Rectal smooth muscle tissue (tissue), 1 donor: Measurements from ENCODE around the gene HSP90AA1.
"Not testable (repeated sequence)": the region's sequence is repeated elsewhere in the genome, so short reads cannot be mapped to it uniquely, and the experiment has no call there.

Source experiments
- H3K27ac ChIP-seq: one replicate; pipeline ENCODE4 v1.7.0; 2013; ENCODE audit warnings: low read depth, low read length, inconsistent platforms
- H3K27me3 ChIP-seq: one replicate; pipeline ENCODE4 v1.7.0; 2013; ENCODE audit warnings: low read length; ENCODE audit not compliant: control insufficient read depth, insufficient read depth
- H3K36me3 ChIP-seq: one replicate; pipeline ENCODE4 v1.7.0; 2013; ENCODE audit warnings: low read length; ENCODE audit not compliant: control insufficient read depth, insufficient read depth
- H3K4me1 ChIP-seq: one replicate; pipeline ENCODE4 v1.7.0; 2013; ENCODE audit warnings: low read length; ENCODE audit not compliant: control insufficient read depth, insufficient read depth
- H3K4me3 ChIP-seq: one replicate; pipeline ENCODE4 v1.7.0; 2013; ENCODE audit warnings: low read length
- H3K9ac ChIP-seq: one replicate; pipeline ENCODE4 v1.7.0; 2013; ENCODE audit warnings: low read length

The HSP90AA1 gene

DNA sequence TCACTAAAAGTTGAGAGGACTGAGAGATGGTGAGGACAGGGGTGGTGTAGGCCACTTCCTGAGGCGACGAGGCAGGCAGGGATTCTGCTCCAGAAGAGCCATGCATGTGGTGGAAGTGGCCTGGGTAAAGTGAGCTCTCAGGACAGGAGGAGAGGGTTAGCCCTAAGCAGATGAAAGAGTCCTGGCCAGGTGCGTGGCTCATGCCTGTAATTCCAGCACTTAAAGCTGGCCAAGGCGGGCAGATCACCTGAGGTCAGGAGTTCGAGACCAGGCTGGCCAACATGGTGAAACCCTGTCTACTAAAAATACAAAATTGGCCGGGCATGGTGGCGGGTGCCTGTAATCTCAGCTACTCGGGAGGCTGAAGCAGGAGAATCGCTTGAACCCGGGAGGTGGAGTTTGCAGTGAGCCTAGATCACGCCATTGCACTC lies 8.5 kb downstream of the HSP90AA1 start:
- not testable (repeated sequence) for H3K27ac ChIP-seq, H3K4me1 ChIP-seq, H3K4me3 ChIP-seq, H3K9ac ChIP-seq, H3K27me3 ChIP-seq
- H3K36me3 ChIP-seq: peaks cover 34% of the 10 kb centered on the region

DNA sequence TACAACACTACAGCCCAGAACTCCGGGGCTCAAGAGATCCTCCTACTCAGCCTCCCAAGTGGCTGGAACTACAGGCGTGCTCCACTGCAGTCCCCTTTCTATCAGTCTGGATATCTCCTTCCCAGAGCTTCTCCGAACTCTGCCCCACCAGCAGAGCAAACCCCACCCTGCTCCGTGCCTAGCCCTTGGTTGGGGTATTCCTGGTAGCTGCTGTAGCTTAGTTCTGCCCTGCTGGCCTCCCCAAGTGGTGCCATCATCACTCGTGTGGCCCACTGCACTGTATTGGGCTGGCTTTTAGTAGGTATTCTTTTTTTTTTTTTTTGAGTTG lies 9.5 kb downstream of the HSP90AA1 start:
- Histone ChIP-seq H3K27ac (no peak overlapping the region), H3K36me3 (peaks cover 25% of the 10 kb centered on the region), H3K4me3 (no peak overlapping the region), H3K9ac (no peak overlapping the region), H3K27me3 (no peaks in the 10 kb centered on the region), H3K4me1 (no peaks in the 10 kb centered on the region)

- H3K4me3 ChIP-seq: no peak overlapping the region
- no peaks in the 10 kb centered on the region for H3K4me1 ChIP-seq
- peaks cover 6% of the 10 kb centered on the region for H3K36me3 ChIP-seq
- no peaks in the 10 kb centered on the region for H3K27me3 ChIP-seq
- H3K9ac ChIP-seq: no peak overlapping the region
- H3K27ac ChIP-seq: no peak overlapping the region
Observed at GRCh38 chr14:102075155-102075554, 11.7 kb downstream of the HSP90AA1 start.

DNA sequence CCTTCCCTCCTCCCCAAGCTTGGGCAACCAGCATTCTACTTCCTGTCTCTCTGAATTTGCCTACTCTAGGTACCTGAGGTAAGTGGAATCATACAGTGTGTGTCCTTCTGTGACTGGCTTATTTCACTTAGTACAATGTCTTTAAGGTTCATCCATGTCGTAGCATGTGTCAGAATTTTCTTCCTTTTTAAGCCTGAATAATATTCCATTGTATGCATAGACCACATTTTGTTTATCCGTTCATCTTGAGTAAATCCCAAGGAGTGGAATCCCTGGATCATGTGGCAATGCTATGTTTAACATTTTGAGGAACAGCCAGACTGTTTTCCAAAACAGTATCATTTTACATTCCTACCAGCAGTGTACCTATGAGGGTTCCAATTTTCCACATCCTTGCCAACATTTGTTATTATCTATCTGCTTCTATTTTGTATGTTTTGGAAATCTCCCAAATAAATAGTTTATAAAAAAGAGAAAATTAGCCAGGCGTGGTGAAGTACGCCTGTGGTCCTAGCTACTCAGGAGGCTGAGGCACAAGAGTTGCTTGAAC lies 12.4 kb downstream of the HSP90AA1 start:
- no peaks in the 10 kb centered on the region for H3K4me1 ChIP-seq
- H3K27ac ChIP-seq: no peak overlapping the region

DNA sequence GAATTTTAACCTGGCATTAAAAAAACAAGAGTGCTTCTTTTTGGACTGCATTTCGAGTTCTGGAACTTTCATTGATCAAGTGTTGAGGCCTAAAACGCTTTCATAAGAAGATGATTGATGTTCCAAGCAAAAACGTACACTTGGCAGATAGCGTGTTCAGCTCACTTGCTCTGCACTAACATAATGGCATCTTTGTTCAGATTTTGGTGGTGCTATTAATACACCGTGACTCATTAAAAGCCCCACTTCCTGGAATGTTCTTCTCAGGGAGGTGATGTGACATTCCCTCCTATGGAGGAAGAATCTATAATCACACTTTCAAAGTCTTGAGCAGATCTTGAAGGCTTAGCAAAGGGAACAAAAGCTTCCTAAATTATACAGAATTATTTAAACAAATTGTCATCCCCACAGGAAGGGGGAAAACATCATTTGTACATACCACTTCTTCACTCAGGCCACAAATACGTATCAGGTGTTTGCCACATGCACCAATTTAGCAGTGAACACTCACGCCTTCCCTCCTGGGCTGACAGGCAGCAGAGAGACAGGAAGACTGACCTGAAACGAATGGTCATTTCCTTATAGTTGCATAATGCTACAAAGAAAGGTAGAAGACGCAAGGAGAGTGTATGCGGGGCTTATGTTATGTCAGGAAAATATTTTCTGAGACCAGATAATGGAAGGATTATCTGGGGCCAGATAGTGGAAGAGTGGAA lies 15.4 kb downstream of the HSP90AA1 start:
- no peaks in the 10 kb centered on the region for H3K36me3 ChIP-seq
- H3K4me3 ChIP-seq: no peak overlapping the region
- no peak overlapping the region for H3K27ac ChIP-seq
- H3K4me1 ChIP-seq: no peaks in the 10 kb centered on the region
- H3K27me3 ChIP-seq: no peaks in the 10 kb centered on the region
- no peak overlapping the region for H3K9ac ChIP-seq

More for the DNA sequence above, 12.4 kb downstream of the HSP90AA1 start:
- no peak overlapping the region for H3K4me3 ChIP-seq
- H3K27me3 ChIP-seq: no peaks in the 10 kb centered on the region
- H3K9ac ChIP-seq: no peak overlapping the region
- H3K36me3 ChIP-seq: peaks cover 1% of the 10 kb centered on the region

DNA sequence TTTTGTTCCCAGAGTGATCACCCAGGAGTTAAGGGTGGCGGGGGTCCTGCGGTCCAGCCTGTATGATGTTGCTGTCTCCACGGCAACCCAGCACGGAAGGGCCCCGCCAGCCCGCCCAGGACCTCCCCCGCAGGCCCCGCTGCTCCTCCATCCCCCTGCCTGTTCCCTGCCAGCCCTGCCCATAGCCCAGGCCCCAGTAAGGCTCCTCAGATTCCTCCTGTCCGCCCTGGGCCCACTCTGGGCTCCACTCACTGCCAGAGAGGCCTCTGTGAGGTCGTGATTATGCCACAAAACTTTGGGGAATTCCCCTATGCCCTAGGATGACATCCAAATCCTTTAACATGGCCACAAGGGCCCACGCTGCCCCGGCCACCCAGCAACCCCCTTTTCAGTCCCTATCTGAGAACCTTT lies 20.8 kb downstream of the HSP90AA1 start:
- Histone ChIP-seq H3K4me3 (no peak overlapping the region), H3K9ac (no peak overlapping the region), H3K36me3 (no peaks in the 10 kb centered on the region), H3K4me1 (no peaks in the 10 kb centered on the region), H3K27ac (no peak overlapping the region), H3K27me3 (no peaks in the 10 kb centered on the region)

DNA sequence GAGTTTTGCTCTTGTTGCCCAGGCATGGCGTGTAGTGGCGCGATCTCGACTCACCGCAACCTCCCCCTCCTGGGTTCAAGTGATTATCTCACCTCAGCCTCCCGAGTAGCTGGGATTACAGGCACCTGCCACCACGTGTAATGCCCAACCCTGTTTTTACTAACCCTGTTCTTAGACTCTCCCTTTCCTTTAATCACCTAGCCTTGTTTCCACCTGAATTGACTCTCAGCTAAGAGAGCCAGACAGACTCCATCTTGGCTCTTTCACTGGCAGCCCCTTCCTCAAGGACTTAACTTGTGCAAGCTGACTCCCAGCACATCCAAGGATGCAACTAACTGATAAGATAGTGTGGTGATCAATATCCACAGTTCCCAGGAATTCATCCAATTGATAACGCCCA lies 22.3 kb downstream of the HSP90AA1 start:
- H3K4me3 ChIP-seq, H3K27me3 ChIP-seq, H3K9ac ChIP-seq, H3K36me3 ChIP-seq, H3K27ac ChIP-seq, H3K4me1 ChIP-seq: not testable (repeated sequence)

DNA sequence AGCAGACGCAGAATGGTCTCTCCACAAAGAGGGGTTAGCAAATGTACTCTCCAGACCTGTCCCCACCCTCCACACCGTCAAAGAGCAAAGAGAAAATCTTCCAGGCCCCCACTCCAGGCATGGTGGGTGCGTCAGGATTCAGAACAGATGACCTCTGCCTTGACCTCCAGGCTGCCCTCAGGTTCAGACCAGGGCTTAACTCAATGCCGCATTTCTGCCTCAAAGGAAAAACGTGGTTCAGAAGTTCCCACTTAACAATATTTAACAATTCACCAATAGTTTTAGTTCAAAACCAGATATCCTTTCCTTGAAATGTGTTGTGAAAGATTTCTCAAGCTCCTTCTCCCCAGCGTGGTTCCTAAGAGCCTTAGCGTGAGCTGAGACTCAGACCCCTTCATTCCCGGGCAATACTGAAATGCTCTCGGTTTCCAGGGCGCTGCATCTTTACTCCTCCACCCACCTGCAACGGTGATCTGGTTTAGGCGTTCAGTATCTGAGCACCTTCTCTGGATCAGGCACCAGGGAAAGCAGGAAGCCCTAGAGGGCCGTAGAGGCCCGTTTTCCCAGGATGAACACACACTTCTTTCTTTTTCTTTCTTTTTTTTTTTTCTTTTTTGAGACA lies 22.9 kb downstream of the HSP90AA1 start:
- Histone ChIP-seq H3K9ac (no peak overlapping the region), H3K4me3 (no peak overlapping the region), H3K27me3 (no peaks in the 10 kb centered on the region), H3K4me1 (no peaks in the 10 kb centered on the region), H3K36me3 (no peaks in the 10 kb centered on the region), H3K27ac (no peak overlapping the region)

GRCh38 chr14:102063109-102063807 lies 23.6 kb downstream of the HSP90AA1 start:
- no peaks in the 10 kb centered on the region for H3K4me1 ChIP-seq
- no peak overlapping the region for H3K9ac ChIP-seq
- H3K27me3 ChIP-seq: no peaks in the 10 kb centered on the region
- no peaks in the 10 kb centered on the region for H3K36me3 ChIP-seq
- no peak overlapping the region for H3K27ac ChIP-seq
- H3K4me3 ChIP-seq: no peak overlapping the region

DNA sequence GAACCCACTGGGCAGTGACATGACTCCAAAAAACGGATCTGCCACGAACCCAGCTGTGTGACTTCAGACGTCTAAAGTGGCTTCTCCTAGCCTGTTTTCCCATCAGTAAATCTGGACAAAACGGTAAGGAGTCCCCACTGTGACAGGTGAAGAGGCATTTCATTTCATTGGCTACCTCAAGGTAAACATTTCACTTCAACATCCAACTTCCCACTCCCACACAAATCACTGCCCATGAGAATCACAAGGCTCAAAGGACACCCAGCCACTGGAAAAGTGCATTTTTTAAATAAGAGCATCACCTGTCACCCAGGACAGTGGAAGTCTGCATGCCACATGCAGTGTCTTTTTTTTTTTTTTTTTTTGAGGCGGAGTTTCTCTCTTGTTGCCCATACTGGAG lies 27.9 kb downstream of the HSP90AA1 start:
- Histone ChIP-seq H3K36me3 (no peaks in the 10 kb centered on the region), H3K4me1 (no peaks in the 10 kb centered on the region), H3K27me3 (no peaks in the 10 kb centered on the region)

GRCh38 chr14:102058146-102058545 lies 28.7 kb downstream of the HSP90AA1 start:
- H3K27me3 ChIP-seq: no peaks in the 10 kb centered on the region

More for the DNA sequence above, 27.9 kb downstream of the HSP90AA1 start:
- H3K4me3 ChIP-seq: no peak overlapping the region
- H3K27ac ChIP-seq: no peak overlapping the region
- no peak overlapping the region for H3K9ac ChIP-seq

DNA sequence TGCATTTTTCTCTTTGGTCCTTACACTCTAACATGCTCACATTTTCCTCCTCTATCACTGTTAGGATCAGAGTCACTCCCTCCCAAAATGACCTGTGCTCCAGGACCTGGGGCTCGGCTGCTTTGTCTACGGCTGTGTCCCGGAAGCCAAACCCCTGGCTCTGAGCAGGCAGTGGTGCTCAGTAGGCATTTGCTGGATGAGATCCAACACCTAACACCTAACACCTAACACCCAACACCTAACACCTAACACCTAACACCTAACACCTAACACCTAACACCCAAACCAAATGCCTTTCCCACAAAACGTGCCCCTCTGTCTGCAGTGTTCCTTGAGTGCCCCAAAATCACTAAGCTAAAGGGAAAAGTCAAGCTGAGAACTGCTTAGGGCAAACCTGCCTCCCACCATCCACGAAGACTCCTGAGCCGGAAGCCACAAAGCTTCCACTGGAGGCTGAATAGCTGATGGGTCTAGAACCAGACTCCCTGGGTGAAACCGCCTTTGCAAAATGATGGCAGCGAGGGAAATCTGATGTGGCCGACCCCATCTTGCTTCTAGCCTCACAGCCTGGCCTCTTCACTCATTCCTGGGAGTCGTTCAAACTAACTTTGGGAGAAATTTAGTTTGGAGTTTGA lies 29.2 kb downstream of the HSP90AA1 start:
- Histone ChIP-seq H3K9ac (no peak overlapping the region), H3K27ac (no peak overlapping the region), H3K4me3 (no peak overlapping the region), H3K36me3 (no peaks in the 10 kb centered on the region), H3K4me1 (no peaks in the 10 kb centered on the region), H3K27me3 (no peaks in the 10 kb centered on the region)

More at GRCh38 chr14:102058146-102058545, 28.7 kb downstream of the HSP90AA1 start:
- no peaks in the 10 kb centered on the region for H3K36me3 ChIP-seq
- no peaks in the 10 kb centered on the region for H3K4me1 ChIP-seq
- H3K9ac ChIP-seq: no peak overlapping the region
- H3K4me3 ChIP-seq: no peak overlapping the region
- H3K27ac ChIP-seq: no peak overlapping the region
